GM18517 (cell line): Measurements from ENCODE around the gene MLST8.
"Not testable (repeated sequence)": the region's sequence is repeated elsewhere in the genome, so short reads cannot be mapped to it uniquely, and the experiment has no call there.

Source experiments
- ATAC-seq: cut with Tn5 transposase; IDR thresholded peaks from one replicate; pipeline ENCODE4 v1.9.1; 2021; ENCODE audit warnings: mild to moderate bottlenecking, moderate library complexity; ENCODE audit not compliant: unreplicated experiment

Gene MLST8

DNA sequence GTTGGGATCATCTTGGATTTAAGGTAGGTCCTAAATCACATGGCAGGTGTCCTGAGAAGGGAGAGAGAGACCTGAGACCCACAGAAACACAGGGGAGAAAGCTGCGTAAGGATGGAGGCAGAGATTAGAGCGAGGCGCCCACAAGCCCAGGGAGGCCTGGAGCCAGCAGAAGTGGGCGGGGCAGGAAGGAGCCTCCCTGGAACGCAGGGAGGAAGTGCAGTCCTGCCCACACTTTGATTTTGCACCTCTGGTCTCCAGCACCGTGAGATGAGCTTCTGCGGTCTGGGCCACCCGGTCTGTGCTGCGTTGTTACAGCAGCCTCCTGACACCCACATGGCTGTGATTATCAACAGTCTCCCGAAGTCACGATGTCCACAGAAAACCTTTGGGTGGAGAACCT, 37.3 kb downstream of the MLST8 start:
- ATAC-seq = no peak

DNA sequence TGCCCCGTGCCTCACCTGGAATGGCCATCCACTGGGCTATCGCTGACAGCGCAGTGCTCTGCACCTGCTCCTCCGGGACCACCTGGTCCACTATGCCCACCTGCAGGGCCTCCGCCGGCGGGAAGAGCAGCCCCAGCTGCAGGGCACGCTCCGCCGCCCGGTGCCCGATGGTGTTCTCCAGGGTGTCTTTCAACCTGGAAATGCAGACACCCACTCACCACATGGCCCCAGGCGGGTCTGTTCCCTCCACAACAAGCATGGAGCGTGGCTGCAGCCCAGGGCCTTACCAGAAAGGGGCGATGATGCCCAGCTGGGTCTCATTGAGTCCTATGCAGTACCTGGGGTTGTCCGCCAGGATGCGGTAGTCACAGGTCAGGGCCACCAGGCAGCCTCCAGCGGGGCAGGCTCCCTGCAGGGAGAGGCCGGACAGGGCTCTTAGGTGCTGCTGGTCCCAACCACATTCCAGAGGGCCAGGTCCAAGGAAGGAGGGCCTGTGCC, 37.8 kb downstream of the MLST8 start:
- ATAC-seq = no peak

DNA sequence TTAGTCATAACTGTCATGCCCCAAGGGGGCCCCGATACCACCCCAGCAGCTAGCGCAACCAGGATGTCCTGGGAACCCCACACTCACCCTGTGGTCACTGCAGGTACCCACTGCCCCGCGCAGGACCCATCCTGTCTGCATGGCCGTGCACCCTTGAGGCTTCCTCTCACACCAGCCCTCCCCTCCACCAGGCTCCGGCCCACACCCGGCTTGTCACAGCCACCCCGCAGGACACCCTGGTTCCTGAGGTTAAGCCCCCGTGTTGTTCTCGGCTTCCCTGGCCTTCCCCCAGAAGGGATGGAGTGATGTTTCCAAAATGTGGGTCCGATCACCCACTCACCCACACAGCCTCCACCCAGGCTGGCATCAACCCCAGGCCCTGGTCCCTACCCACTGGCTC, 38.5 kb downstream of the MLST8 start:
- ATAC-seq = no peak

DNA sequence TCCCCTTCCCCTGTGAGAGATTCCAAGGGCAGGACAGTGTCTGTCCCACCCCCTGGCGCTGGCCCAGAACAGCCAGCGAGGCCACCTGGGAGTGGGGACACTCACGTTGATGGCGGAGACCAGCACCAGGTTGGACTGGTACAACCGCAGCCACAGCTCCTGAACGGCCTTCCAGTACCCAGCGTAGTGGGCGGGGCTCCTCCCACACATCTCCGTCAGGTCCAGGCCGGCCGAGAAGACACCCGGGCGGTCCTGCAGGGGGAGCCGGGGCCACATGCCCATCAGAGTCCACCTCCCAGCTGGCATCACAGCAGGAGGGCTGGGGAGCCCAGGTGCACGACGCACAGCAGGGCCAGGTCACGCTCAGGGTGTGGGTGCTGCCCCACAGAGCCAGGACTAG, 39.0 kb downstream of the MLST8 start:
- no peak for ATAC-seq

DNA sequence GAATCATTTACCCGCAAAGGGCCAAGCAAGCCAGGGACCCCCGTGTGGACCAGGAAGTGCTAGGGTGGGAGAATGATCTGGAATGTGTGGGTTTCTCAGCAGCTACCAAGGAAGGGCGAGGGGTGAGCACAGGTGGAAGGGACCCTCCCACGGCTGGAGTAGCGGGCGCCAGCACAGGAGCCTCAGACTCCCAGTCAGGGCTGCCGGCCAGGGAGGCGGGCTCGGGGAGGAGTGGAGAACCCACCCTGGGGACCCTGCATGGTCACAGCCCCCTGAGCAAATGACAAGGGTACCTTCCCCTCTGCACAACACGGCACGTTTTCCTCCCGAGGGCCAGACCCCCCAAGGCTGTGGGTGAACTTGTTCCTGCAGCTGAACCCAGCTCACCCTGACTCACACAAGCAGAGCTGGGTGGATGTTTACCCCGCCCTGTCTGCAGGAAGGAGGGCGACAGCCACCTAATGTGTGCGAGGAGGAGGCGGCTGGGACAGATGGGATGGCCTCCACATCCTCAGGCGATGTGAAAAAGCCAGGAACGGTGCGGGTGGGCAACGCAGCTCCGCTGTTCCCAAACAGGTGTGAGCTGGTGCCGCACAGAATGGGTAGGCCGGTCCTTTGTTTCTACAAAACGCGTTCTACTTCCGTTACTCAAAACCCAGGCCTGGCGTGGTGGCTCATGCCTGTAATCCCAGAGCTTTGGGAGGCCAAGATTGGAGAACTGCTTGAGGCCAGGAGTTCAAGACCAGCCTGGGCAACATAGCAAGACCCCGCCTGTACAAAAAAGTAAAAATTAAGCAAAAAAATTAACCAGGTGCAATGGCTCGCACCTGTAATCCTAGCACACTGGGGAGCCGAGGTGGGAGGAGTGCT, 39.9 kb downstream of the MLST8 start:
- ATAC-seq = no peak

DNA sequence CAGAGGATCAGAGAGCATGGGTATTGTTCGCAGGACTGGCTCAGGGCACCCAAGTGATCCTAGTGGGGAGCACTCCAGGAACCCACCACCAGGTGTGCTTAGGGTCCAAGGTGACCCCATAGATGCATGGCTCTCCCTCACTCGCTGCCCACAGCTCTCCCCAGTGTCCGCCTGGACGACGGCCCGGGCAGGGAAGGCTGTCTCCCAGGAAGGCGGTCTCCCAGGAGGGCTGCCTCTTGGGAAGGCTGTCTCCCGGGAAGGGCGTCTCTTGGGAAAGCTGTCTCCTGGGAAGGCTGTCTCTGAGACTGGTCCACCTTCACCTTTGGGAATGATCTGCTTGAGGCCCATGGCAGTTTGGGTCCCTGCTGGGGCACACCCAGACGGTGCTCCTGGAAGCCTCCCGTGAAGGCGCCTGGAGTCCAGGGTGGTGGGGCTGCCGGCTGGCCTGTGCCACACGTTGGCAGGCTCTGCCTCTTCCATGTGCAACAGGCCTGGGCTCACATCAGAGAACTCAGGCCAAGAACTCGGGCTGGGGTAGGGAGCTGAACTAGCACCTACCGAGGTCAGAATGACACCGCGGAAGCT, 41.1 kb downstream of the MLST8 start:
- no peak for ATAC-seq

DNA sequence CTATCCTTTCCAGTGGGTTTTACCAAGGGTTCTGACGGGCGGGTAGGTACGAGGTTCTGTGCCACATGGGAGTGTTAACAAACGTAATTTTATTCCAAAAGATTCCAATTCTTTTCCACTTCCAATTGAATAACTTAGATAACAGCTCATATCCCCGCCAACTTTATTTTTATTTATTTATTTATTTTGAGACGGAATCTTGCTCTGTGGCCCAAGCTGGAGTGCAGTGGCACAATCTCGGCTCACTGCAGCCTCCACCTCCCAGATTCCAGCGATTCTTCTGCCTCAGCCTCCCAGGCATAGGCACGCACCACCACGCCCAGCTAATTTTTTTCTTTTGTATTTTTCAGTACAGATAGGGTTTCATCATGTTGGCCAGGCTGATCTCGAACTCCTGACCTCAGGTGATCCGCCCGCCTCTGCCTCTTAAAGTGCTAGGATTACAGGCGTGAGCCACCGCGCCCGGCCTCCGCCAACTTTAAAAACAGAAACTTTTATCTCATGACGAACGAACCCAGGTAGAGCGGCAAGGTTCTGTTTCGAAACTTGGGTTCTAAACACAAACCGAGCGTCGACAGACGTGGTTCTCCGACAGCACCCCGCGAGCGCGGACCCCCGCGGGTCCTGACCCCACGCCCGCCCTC, 45.5 kb downstream of the MLST8 start:
- no peak for ATAC-seq

DNA sequence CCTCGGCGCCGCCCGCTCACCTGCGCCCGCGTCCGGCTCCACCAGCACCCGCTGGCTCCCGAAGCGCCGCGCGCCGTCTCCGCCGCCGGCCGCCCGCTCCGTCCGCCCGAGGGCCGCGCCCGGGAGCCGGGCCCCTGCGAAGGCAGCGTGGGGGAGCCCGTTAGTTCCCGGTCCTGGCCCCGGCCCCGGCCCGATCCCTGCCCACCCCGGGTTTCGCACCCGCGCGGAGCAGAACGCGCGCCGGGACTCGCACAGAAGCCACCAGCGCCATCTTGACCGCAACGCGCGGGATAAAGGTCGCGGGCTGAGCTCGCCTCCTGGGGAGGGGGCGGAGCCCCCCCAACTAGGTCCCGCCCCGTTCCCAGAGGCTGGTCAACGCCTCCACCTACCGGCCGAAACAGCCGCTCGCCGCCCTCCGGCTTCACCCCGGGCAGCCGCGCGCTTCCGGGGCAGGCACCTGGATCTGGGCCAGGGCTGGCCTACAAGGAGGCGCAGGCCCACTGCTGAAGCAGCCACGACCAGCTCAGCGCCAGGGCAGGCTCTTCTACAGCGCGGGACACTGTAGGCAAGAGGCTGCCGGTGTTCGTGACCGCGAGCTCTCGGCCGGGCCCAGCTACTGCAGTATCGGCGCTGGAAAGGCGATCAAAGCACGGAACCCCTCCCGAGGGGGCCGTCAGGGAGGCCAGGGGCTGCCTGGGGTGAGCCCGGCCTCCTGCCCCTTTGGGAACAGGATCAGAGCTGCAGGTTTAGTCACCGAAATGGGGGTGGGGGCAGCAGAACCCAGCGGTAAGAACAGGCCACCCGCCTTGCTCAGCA, 46.2 kb downstream of the MLST8 start, which contains the start of gene ECI1:
TSS of gene ECI1 (minus strand) at position 292 of the 816 bp plus-strand sequence. CDS start at position 271, 21 bp downstream.
- peak; percentile 77 for ATAC-seq

DNA sequence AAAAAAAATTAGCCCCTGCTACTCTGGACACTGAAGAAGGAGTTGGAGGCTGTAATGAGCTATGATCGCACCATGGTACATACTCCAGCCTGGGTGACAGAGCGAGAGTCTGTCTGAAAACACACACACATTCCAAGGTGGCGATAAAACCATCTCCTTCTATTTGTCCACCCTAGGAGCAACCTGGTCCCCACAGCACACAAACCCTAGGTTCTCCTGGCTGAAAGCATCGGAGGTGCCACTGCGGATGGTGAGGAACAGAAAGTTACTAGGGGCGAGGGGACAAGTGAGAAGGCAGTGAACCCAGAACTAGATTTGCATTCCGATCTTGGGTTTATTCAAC, 47.5 kb downstream of the MLST8 start:
- ATAC-seq = no peak

DNA sequence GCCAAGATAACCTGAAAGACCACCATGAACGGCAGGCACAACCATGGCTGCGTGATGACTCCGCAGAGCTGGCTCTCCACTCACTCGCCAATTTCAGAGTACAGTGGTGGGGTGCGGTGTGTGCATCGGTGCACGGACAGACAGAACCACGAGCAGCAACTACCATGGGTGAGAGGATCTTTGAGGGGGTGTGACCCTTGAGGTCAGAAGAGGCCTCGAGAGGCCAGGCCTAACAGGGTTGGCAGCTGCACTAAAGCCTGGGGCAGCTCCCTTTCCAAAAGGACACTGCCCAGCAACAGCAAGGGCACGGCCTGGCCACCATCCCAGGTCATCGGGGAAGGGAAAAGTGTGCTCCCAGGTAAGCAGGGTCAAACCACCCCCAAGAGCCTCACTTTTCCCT, 48.0 kb downstream of the MLST8 start:
- ATAC-seq = no peak

DNA sequence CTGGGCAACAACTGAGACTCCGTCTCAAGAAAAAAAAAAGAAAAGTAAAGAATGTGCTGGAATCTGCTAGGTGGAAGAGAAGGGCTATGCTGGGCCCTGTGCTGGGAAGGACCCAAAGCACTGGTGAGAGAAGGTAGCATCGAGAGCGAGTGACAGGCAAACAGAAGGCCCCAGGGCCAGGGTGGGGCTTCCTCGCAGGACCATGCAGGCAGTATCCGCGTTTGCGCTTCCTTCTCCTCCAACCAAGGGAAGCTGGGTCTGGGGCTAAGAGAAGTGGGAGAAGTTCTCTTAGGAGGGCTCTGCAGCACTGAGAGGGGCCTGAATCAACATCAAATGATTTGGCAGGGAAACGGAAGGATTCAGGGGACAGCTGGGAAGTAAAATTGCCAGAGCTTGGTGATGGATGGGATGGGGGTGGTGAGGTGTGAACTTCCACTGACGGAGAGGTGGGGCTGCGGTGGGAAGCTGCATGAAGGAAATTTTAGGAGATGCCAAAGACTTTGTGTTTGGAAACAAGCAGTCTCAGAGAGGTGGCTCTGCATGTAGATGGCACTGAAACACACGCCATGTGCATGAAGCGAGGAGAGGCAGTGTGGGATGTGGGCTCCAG, 51.4 kb downstream of the MLST8 start:
- no peak for ATAC-seq

DNA sequence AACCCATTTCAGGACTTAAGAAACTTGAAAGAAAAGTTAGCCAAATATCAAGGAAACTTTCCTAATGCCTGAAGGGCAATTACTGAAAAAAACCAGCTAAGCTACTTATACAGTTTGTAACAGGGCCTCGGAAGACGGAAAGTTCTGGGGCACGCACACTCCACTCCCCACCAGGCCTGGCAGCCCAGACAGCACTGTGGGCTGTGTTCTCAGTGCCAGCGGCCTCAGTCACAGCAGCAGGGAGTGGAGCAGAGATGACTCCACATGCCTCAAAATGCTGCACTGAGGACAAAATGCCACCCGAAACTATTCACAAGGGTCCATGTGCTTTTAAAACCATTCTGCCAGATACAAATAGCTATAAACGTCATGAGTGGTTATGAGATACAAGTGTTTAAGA, 52.5 kb downstream of the MLST8 start:
- no peak for ATAC-seq

DNA sequence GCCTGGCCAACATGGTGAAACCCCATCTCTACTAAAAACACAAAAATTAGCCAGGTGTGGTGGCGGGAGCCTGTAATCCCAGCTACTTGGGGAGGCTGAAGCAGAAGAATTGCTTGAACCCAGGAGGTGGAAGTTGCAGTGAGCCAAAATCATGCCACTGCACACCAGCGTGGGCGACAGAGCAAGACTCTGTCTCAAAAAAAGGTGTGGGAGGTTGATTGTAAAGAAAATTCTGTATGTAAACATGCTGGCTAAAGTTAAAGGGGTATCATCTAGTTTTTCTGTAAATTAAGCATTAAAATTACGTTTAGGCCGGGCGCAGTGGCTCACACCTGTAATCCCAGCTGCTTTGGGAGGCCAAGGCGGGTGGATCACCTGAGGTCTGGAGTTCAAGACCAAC, 53.3 kb downstream of the MLST8 start:
- not testable (repeated sequence) for ATAC-seq
